Activated CD8-positive, alpha-beta memory T cell treated with anti-CD3 and anti-CD28 coated beads for 48 hours (primary cell): ENCODE results near the gene COL8A2.
A peak's percentile ranks its signal among the peaks of the same experiment; 100 is the strongest.

Experiments
- DNase-seq, 3 experiments: peaks; one replicate each; pipeline ENCODE4 v3.0.0-alpha.2; 2020; ENCODE audit warnings: low read depth in 2 of 3, low spot score in 2 of 3

COL8A2 gene

DNA sequence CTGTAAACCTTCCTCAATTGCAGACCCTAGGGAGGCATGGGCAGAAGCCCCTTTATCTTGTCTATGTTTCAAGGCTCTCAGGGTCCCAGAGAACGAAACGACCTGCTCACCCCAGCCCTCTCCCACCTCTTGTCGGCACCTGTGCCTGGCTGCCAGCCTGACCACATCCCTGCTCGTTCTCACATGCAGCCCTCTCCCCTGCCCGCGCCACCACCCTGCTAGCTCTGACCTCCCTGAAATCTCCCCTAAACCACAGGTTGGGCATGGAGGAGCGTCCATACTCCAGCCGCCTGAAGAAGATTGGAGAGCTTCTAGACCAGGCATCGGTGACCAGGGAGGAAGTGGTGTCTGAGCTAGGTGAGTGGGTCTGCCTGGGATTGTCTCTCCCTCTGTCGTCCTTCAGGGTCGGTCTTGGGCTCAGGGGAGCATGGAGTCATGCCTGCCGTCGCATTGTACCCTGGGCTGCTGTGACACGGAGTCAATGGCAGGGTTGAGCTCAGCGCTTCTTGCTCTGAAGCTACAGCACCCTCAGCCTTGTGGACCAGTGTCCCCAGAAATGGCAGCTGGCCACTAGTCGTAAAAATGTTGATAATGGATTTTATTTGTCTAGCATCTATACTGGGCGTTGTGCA lies 32.7 kb downstream of the COL8A2 start:
- no peak for DNase-seq

DNA sequence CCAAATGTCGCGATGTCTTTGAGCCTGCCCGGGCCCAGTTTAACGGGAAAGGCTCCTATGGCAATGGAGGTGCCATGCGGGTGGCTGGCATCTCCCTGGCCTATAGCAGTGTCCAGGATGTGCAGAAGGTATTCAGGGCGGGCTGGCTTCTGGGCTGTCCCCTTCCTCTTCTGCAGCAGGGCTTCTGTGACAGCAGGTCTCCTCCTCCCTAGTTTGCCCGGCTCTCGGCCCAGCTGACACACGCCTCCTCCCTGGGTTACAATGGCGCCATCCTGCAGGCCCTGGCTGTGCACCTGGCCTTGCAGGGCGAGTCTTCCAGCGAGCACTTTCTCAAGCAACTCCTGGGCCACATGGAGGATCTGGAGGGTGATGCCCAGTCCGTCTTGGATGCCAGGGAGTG lies 33.3 kb downstream of the COL8A2 start:
- no peak for DNase-seq

DNA sequence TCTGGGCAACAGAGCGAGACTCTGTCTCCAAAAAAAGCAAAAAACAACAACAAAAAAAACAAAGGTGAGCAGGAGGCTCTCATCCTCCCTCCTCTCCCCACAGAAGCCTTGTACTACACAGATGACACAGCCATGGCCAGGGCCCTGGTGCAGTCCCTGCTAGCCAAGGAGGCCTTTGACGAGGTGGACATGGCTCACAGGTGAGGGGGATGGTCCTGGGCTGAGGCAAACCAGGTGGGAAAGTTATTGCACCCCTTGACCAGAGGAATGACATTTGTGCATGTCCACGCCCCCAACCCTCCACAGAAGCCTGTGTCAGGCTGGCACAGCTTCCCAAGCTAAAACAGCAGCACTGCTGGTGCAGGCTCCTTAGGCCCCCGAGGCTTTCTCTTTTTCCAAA lies 33.9 kb downstream of the COL8A2 start:
- DNase-seq: no peak

DNA sequence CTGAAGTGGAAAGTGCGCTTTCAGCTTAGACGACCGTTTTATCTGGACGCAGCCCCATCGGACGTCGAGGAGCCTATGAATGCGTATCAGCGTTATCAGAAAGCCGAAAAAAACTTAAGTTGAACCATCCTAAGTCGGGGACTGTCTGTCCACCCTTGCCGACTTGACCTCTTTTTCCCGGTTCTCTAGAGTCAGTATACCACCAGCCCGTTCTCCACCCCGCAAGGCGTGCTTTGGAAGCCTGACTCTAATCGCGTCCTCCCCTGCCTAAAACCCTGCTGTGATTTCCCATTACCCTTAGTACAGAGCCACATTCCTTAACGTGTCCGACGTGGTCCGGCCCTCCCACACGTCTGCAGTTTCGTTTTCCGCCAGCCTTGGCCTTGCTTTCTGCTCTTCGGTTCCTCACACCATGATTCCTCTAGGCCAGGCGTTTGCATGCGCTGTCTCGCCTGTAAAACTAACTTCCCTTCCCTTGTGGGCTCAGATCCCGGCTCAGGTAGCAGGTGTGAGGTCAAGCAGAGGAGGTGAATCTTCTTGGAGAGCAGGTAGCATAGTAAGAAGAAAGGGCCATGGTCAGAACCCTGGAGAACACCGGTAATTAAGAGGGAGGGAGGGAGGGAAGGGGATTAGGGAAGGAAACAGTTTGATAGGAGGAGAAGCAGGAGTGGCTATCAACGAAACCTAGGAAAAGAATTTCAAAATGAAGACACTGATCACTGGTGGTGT lies 35.5 kb downstream of the COL8A2 start:
- no peak for DNase-seq

DNA sequence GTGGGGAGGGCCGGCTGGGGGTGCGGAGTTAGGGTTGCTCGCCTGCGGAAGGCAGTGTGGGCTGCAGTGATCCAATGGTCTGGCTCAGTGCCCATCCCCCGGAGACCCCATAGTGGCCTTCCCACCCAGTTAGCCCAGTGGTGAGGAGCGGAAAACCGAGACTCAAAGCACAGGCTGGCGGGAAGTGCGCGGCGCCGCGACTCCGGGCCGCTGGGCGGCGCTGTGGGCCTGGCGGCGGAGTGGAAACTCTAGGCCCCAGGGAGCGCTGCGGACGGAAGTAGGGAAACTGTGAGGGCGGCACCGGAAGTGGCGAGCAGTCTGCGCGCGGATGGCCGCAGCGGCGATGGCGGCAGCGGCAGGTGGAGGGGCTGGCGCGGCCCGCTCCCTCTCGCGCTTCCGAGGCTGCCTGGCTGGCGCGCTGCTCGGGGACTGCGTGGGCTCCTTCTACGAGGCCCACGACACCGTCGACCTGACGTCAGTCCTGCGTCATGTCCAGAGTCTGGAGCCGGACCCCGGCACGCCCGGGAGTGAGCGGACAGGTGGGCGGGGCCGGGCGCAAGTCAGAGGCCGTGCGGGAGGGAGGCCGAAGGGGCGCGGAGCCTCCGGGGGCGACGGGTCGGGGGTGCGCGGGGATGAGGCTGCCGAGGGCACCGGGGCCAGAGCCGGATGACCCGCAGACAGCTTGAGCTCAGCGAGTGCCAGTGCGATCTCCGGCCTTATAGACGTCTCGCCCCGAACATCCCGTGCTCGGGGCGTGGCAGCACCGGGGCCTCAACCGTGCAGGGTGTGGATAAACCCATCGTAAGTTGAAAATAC lies 36.2 kb downstream of the COL8A2 start, which contains the start of gene ADPRS:
ADPRS (plus strand) TSS at position 316 of the 816 bp plus-strand sequence; CDS start at position 329, 13 bp downstream.
- DNase-seq: peak; percentile 85 to 87 (median 86)

DNA sequence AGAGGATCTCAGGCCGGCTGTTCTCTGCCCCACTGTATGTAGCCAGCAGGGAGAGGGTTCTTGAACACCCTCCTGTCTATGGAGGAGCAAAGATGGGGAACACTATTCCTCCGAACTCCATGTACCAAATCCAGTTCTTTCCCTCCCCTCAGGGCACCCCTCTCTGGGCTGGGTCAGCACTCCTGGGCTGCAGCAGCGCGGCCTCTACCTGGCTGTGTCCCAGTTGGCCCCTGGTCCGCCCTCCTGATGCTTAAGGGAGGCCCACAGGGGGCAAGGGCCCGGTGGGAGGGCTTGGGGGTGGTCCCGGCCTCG lies 36.8 kb downstream of the COL8A2 start:
- no peak for DNase-seq

DNA sequence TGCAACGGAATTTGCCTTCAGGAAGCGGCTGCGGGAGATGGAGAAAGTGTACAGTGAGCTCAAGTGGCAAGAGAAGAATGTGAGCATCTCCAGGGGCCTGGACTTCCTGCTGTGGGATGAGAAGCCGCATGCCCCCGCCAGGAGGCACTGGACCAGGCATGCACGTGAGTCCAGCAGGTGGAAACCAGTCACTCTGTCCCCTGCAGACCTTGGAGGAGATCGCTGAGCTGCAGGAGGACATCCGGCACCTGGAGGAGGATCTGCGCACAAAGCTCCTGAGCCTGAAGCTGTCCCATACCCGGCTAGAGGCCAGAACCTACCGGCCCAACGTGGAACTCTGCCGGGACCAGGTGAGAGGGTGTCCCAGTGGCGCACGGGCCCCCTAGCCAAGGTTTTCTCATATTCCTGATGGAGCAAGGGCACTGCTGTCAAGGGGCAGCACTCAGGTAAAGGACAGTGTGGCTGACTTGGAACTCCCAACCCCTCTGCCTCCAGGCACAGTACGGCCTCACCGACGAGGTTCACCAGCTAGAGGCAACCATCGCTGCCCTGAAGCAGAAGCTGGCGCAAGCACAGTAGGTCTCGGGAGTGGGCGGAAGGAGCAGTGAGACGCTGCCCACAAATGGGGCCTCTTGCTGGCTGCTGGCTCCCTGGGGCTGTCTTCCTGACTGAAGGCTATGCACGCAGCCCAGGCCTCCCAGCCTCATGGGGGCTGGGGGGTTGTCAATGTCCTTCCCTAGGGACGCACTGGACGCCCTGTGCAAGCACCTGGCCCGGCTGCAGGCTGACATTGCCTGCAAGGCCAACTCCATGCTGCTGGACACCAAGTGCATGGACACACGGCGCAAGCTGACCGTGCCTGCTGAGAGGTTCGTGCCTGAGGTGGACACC lies 37.5 kb downstream of the COL8A2 start:
- DNase-seq: no peak

DNA sequence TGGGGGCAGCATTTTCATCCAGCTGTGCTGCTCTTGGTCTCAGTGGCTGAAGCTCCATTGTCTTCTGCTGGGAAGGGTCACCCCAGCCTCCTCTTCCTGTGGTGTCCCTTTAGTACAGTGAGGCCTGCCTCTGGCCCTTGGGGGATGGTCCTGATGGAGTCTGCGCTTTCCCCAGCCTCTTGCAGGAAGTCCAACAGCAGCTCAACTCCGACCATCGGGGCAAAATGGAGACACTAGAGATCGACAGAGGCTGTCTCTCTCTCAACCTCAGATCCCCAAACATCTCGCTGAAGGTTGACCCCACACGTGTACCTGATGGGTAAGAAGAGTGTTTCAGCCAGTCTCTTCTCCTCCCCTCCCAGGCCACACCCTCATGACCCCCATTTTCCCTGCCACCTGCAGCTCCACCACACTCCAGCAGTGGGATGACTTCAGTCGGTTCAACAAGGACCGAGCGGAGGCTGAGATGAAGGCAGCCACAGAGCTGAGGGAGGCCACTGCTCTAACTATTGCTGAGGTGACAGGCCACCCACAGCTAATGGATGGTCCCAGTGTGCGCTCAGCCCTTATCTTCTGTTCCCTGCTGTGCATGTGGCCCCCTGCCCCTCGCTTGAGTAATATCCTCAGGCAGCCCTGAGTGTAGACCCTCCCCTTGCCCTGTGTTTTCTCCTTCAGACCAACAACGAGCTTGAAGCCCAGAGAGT lies 38.3 kb downstream of the COL8A2 start:
- DNase-seq: no peak

DNA sequence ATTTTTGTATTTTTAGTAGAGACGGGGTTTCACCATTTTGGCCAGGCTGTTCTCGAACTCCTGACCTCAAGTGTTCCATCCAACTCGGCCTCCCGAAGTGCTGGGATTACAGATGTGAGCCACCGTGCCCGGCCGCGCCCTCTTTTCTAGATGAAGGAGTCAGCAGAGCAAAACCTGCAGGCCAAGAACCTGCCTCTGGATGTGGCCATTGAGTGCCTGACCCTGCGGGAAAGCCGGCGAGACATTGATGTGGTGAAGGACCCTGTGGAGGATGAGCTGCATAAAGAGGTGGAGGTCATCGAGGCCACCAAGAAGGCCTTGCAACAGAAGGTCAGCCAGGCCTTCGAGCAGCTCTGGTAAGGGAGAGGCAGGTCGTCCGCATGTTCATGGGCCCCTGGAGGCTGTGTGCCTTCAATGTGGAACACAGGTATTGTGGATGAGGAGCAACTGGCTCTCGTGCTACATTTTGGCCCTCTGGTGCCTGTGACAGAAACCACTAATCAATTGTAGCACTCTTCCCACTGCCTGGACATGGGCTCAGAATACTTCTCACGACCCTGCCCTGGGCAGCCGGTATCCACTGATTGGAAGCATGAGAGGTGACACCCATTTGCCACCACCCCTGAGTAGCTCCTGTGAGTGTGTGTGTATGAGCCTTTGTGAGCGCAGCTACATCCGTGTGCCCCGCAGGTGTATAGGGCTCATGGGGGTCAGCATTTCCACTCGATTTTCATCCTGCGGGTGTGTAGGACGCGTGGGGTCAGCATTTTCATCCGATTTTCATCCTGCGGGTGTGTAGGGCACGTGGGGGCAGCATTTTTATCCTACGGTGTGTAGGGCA lies 39.1 kb downstream of the COL8A2 start:
- DNase-seq: no peak

DNA sequence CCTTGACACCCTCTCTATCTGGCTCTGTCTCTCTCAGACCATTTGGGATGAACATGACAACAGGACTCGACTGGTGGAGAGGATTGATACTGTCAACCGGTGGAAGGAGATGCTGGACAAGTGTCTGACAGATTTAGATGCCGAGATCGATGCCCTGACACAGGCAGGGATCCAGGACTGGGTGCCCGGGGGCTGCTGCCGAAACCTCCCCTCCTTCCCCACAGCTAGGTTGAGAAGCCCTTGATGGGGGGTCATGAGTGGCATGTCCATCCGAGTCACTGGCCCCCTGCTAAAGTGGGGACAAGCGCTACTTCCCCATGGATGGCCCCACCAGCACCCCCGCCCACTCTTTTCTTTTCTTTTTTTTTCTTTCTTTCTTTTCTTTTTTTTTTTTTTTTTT lies 39.9 kb downstream of the COL8A2 start:
- DNase-seq: no peak

DNA sequence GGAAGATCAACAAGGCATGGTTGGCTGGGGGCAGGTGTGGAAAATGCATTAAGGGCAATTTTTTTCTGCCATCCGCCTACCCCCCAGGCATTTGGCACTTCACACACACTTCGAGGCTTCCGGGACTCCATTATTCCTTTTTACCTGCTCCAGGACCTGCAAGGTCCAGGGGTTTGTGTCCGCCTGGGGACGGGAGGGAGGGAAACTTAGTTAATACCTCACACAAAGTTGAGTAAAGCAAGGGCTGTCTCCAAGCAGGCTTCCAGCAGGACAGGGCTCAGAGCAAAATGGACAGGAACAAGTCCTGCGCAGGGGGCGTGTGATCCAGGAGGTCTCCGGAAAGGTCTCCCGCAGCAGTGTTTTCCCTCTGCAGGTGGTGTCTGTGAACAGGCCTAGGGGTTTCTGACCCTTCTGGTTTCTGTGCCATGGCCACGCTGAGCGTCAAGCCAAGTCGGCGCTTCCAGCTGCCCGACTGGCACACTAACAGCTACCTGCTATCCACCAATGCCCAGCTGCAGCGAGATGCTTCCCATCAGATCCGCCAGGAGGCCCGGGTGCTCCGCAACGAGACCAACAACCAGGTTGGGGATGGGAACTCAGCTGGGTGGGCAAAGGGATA lies 40.4 kb downstream of the COL8A2 start:
- no peak for DNase-seq

DNA sequence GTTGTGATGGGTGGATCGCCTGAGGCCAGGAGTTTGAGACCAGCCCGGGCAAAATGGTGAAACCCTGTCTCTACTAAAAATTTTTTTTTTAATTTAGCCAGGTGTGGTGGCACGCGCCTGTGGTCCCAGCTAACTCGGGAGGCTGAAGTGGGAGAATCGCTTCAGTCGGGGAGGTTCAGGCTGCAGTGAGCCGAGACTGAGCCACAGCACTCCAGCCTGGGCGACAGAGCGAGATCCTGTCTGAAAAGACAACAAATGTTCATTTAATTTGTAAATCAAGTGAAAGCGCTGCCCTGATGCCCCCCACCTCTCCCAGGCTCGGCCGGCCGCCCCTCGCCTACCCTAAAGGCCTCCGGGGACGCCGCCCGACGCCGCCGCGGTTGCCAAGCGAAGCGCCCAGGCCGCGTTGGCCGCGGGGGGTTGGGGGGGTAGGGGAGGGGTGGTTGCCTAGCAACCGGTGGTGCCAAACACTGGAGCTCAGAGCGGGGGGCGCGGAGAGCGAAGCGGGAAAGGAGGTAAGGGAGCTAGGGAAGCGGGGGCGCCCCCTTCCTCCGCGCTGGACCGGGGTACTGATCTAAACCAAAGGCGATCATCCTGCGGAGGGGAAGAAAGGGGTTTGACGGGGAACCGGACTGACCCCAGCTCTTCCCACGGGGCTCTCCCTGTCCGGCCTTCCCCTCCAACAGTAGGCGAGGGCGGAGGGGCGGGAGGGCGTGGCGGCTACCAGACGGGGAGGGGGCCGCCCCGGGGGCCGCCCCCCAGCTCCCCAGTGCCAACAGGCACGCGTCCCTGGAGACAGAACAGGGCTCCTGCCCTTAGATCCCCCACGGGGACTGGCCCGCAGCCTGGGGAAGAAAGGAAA lies 41.2 kb downstream of the COL8A2 start, which contains the start of gene TEKT2:
TEKT2 (plus strand) TSS at position 460 of the 862 bp plus-strand sequence. CDS start 828 bp downstream, outside the sequence.
- no peak for DNase-seq

DNA sequence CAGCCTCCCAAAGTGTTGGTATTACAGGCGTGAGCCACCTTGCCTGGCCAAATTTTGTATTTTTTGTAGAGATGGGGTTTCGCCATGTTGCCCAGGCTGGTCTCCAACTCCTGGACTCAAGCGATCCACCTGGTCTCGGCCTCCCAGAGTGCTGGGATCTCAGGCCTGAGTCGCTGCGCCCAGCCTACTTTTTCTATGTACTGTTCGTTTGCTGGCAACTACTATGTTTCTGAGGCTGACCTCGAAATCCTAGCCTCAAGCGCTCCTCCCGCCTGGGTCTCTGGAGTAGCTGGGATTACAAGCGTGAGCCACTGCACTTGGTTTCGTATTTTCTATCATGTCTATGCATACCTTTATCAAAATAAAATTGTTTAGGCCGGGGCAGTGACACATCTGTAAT lies 41.8 kb downstream of the COL8A2 start:
- no peak for DNase-seq

DNA sequence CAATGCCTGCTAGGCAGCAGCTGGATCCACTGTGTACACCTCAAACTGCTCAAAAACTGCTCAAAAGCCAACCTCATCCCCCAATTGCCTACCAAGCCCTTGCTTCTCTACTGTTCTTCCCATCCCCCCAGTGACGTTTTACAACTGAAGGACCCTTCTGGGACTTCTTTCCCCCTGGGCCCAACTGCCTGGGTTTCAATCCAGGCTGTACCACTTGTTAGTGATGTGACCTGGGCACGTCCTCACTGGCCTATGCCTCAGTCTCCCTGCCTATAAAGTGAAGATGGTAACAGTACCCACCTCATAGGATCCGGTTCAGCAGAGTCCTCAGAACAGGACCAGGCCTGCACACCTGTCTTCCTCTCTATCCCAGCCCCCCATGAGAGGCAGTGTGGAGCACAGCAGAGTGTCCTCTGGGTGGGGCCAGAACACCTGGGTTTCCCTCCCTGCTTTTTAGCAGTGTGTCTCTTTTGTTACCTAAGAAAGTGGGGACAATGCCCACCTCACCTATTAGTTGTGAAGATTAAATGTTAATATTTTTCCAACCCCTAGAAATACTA lies 43.0 kb downstream of the COL8A2 start:
- no peak for DNase-seq

DNA sequence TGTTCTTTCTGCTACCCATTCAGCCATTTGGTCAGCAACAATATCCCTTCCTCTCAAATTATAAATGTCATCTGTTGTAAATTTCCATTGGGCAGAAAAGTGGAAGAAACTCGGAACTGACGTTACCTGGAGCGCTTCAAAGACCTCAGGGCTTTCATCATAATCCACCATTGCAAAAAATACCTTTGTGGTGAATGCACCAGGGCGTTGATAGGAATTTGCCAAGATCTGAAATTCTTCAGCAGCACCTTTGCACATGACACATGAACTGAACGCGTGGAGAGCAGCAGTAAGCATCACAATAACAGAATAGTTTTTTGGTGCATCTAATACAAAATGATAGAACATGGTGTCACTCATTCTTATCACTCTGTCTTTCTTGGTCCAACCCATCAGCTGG lies 44.2 kb downstream of the COL8A2 start:
- DNase-seq: no peak

DNA sequence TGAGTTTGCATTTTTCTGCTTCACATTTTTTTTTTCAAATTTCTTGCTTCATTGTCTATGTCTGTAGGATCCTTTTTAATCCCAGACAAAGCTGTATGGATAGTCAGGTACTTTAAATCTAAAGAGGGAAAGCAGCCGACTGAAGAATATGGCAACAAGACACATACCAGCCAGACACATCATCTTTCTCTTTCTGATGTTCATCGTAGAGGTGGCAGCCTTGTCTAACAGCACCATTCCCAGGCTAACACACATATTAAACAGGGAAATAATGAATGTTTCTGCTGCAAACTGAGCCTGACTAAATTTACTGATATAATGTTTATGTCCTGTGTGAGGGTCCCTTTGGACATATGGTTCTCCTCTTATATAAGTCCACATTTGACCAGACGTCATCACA lies 44.8 kb downstream of the COL8A2 start:
- no peak for DNase-seq

DNA sequence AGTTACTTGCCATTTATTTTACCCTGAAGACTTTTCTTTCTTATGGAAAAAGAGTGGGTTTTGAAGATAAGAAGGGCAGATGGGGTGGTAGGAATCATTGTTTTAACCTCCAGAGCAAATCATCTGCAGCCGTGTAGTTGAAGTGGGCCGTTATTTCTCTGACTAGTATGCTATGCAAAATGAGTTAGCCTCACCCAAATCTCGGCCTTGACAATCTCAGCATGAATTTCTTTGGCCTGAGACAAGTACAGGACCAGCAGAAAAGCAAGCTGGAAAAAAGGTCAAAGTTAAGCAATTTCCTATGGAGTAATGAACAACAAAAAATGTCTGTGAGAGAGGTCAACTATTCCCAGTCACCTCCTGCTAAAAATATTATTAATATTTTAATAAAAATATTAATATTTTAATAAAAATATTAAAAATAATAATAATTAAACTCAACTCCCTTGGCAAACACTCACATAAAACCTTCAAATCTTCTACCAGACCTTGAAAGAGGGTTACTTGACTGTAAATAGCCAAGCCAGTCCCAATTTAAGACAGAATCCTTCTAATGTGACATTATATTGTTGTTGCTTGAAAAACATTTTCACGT lies 47.9 kb downstream of the COL8A2 start:
- no peak for DNase-seq
